Activated CD4-positive, alpha-beta T cell treated with anti-CD3 and anti-CD28 coated beads for 1 hour (primary cell): Measurements from ENCODE around the gene USP14.

Experiments used
- DNase-seq: peaks from one replicate; pipeline ENCODE4 v3.0.0-alpha.2; 2020

USP14 gene

GRCh38 chr18:231563-231962, 73.2 kb downstream of the USP14 start:
- no peak for DNase-seq

DNA sequence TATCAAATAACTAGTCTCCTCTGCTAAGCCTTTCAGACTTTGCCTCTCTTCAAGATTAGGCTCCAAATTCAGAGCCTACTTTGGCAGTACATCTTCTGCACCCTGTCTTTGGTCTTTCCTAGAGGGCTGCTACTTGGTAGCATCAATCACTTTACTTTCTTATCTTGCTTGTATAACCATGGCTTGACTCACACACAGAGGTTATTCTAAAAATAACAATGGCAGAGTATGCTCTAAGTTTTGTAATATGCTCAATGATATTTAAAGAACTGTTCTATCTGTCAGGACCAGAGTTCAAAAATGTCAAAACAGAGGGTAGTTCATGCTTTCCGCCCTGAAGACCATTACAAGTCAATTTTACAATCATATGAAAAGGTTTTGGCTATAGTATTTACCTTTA, 81.8 kb downstream of the USP14 start:
- no peak for DNase-seq

GRCh38 chr18:245282-245847, 87.0 kb downstream of the USP14 start:
- DNase-seq = no peak

DNA sequence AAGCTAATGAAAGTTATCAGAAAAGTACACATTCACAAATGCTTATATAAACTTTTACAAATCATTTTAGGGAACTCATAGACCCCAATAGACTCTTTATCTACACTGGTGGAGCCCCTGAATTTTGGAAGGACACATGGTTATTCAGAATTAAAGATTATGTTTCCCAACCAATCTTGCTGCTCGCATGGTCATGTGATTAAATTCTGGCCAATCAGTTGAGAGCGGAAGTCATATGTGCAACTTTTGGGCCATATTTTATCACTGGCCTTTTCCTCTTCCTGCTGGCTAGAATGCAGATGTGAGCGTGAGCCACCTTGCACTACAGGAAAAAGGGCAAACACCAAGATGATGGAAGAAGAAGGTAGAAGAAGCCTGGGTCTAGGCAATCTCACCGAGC, 89.7 kb downstream of the USP14 start:
- DNase-seq = no peak

- DNase-seq = no peak
Observed at GRCh38 chr18:250685-251084, 92.3 kb downstream of the USP14 start.

- no peak for DNase-seq
Observed at GRCh38 chr18:251572-251971, 93.2 kb downstream of the USP14 start.

- no peak for DNase-seq
Observed at GRCh38 chr18:253121-253520, 94.8 kb downstream of the USP14 start.

DNA sequence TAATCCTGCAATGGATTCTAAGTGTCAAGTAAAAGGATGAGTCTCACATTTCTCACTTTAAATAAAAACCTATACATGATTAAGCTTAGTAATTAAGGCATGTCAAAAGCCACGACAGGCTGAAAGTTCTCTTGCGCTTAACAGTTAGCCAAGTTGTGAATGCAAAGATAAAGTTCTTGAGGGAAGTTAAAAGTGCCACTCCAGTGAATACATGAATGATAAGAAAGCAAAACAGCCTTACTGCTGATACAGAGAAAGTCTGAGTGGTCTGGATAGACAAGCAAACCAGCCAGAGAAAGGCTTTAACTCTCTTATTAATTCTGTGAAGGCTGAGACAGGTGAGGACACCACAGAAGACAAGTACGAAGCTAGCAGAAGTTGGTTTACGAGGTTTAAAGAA, 96.8 kb downstream of the USP14 start:
- DNase-seq = no peak

GRCh38 chr18:260547-260946, 102.2 kb downstream of the USP14 start:
- no peak for DNase-seq

- DNase-seq = no peak
Observed at GRCh38 chr18:261398-262073, 103.2 kb downstream of the USP14 start.
